ENCODE data around the gene CARMIL1.

DNA sequence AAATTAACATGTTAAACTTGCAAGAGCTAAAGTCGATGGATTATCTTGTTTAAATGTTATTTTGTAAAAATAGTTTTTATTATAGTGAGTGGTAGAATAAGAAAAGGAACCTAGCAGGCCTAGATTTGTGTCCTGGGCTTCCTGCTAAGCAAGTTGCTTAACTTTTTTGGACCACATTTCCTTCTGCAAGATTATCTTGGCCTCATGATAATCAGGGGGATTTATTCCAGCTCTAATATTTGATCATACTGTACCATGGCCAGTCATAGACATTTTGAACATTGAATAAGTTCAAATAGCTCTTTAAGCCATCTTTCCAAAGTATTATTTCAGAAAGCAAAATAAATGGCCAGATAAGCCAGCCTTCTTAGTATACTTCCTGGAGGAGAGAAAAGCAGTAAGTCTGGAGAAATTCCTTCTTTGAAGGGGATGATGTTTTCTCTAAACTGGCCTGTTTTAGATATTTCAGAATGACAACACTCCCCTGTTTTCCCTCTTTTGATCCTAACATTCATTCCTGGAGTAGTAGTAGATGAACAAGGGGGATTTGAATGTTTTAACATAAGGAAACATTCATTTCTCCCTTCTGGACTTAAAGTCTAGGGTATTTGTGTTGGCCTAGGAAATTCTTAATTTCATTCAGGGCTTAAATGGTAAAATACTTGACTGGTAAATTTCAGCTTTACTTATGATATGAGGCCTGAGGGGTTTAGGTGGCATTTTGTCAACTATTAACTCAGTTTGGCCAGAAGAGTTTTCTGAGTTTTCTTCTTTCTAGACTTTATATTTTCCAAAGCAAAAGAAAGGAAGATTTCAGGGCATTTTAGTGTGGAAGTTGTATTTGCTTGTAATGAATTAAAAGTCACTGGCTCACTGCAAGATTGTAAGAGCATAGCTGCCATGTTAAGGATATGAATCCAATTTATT, 264.1 kb downstream of the CARMIL1 start:
- TF ChIP-seq, protein P1, sequence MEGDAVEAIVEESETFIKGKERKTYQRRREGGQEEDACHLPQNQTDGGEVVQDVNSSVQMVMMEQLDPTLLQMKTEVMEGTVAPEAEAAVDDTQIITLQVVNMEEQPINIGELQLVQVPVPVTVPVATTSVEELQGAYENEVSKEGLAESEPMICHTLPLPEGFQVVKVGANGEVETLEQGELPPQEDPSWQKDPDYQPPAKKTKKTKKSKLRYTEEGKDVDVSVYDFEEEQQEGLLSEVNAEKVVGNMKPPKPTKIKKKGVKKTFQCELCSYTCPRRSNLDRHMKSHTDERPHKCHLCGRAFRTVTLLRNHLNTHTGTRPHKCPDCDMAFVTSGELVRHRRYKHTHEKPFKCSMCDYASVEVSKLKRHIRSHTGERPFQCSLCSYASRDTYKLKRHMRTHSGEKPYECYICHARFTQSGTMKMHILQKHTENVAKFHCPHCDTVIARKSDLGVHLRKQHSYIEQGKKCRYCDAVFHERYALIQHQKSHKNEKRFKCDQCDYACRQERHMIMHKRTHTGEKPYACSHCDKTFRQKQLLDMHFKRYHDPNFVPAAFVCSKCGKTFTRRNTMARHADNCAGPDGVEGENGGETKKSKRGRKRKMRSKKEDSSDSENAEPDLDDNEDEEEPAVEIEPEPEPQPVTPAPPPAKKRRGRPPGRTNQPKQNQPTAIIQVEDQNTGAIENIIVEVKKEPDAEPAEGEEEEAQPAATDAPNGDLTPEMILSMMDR (IDR thresholded peaks at IDR 0.05; ENCODE audit: low read depth, low read length) = no peak
- no peak for TF ChIP-seq EZH2phosphoT487 (IDR thresholded peaks at IDR 0.05; ENCODE audit: low read depth)
